H1 (cell line): ENCODE data around the gene GCAT. TPM values are rescaled to one million over a fixed set of nuclear protein-coding genes. Genes with fewer than 3 reads are reported as not detected.

Experiments
- CTCF ChIA-PET: fragments of 300-600 bp; sonication (Branson Sonifier 250); formaldehyde crosslinking; loops from one replicate; lab custom pipeline; 2021; ENCODE audit not compliant: partially characterized antibody; lab: Charles Lee
- POLR2A ChIA-PET: fragments of 300-600 bp; sonication (Branson Sonifier 250); formaldehyde crosslinking; loops from one replicate; lab custom pipeline; 2021; ENCODE audit warnings: inconsistent platforms; ENCODE audit not compliant: partially characterized antibody; lab: Charles Lee
- DNase-seq, 2 experiments: peaks; one replicate each; pipeline versions ENCODE4 v3.0.0 to v3.0.0-alpha.2; 2010 to 2022; ENCODE audit warnings: low spot score in 2 of 2, low read depth in 1 of 2, mixed read lengths in 1 of 2
- FAIRE-seq: peaks from 2 replicates; lab custom pipeline; 2011; peaks lifted over from hg19 to GRCh38; lab: Jason Lieb, UNC
- H2AFZ ChIP-seq: 2 replicates; pipeline ENCODE4 v1.8.1; 2012; ENCODE audit warnings: low read length, inconsistent platforms
- H2AK5ac ChIP-seq: 2 replicates; pipeline ENCODE4 v1.6.1; 2013; ENCODE audit warnings: low read depth, low read length
- H2BK120ac ChIP-seq: replicated peaks from 2 replicates; pipeline ENCODE3; 2013; ENCODE audit warnings: low read depth, low read length, inconsistent platforms
- H2BK12ac ChIP-seq: 2 replicates; pipeline ENCODE4 v1.6.1; 2013; ENCODE audit warnings: low read depth, low read length
- H2BK15ac ChIP-seq: 2 replicates; pipeline ENCODE4 v1.6.1; 2013; ENCODE audit warnings: low read length
- H2BK20ac ChIP-seq: 2 replicates; pipeline ENCODE4 v1.6.1; 2013; ENCODE audit warnings: low read length
- H2BK5ac ChIP-seq: 2 replicates; pipeline ENCODE4 v1.6.1; 2013; ENCODE audit warnings: low read depth, low read length
- H3K14ac ChIP-seq: 2 replicates; pipeline ENCODE4 v1.6.1; 2013; ENCODE audit warnings: inconsistent platforms; ENCODE audit not compliant: insufficient read length
- H3K18ac ChIP-seq: 2 replicates; pipeline ENCODE4 v1.6.1; 2013; ENCODE audit warnings: low read length; ENCODE audit errors: extremely low read depth
- H3K23ac ChIP-seq: 2 replicates; pipeline ENCODE4 v1.6.1; 2013; ENCODE audit warnings: inconsistent platforms; ENCODE audit not compliant: insufficient read length
- H3K23me2 ChIP-seq: 2 replicates; pipeline ENCODE4 v1.6.1; 2013; ENCODE audit warnings: low read depth, low read length
- H3K27ac ChIP-seq: 2 replicates; pipeline ENCODE4 v1.6.1; 2011; ENCODE audit warnings: low read depth, low read length, inconsistent platforms
- H3K27me3 ChIP-seq, 4 experiments: replicated peaks in 1 of 4; 1 replicate in 1 of 4; 2 replicates in 3 of 4; pipeline versions ENCODE4 v1.6.1 to v1.8.1; 2011 to 2013; ENCODE audit warnings: low read length in 3 of 4, mild to moderate bottlenecking in 3 of 4, inconsistent platforms in 2 of 4, mixed read lengths in 2 of 4, moderate library complexity in 1 of 4; ENCODE audit not compliant: control insufficient read depth in 3 of 4, insufficient read depth in 3 of 4; ENCODE audit errors: extremely low read depth in 1 of 4
- H3K36me3 ChIP-seq, 4 experiments: 2 replicates each; pipeline versions ENCODE4 v1.6.1 to v1.8.1; 2011 to 2013; ENCODE audit warnings: mild to moderate bottlenecking in 4 of 4, low read length in 3 of 4, moderate library complexity in 2 of 4, control low read depth in 1 of 4, inconsistent platforms in 1 of 4; ENCODE audit not compliant: insufficient read depth in 4 of 4, control insufficient read depth in 2 of 4
- H3K4ac ChIP-seq: replicated peaks from 2 replicates; pipeline ENCODE3; 2013; ENCODE audit warnings: low read length, low read depth, mixed read lengths, inconsistent platforms; ENCODE audit not compliant: insufficient read length
- H3K4me1 ChIP-seq, 4 experiments: replicated peaks in 1 of 4; 1 replicate in 1 of 4; 2 replicates in 3 of 4; pipeline versions ENCODE4 v1.6.1 to v1.8.1; 2011 to 2013; ENCODE audit warnings: low read length in 3 of 4, inconsistent platforms in 2 of 4, mixed read lengths in 1 of 4; ENCODE audit not compliant: insufficient read depth in 4 of 4, control insufficient read depth in 3 of 4
- H3K4me2 ChIP-seq, 2 experiments: 2 replicates each; pipeline versions ENCODE4 v1.6.1 to v1.8.1; 2011 to 2013; ENCODE audit warnings: low read depth in 2 of 2, low read length in 2 of 2, control low read depth in 1 of 2, inconsistent platforms in 1 of 2, mild to moderate bottlenecking in 1 of 2; ENCODE audit not compliant: insufficient read depth in 1 of 2
- H3K4me3 ChIP-seq, 4 experiments: fragments of 200-600, 300-600 bp in 1 of 4; sonication (generic), shearing (Covaris generic), sonication (Bioruptor Twin) in 1 of 4; 2 replicates each; pipeline versions ENCODE4 v1.5.1 to v1.8.1; 2011 to 2016; ENCODE audit warnings: low read length in 4 of 4, low read depth in 3 of 4, control low read depth in 2 of 4, inconsistent platforms in 2 of 4, mild to moderate bottlenecking in 2 of 4, mixed read lengths in 1 of 4, moderate library complexity in 1 of 4; ENCODE audit not compliant: insufficient read depth in 2 of 4; ENCODE audit errors: extremely low read depth in 1 of 4
- H3K56ac ChIP-seq: replicated peaks from 2 replicates; pipeline ENCODE3; 2013; ENCODE audit warnings: low read depth, mild to moderate bottlenecking, mixed read lengths, low read length, inconsistent platforms; ENCODE audit not compliant: insufficient read length
- H3K79me1 ChIP-seq: 2 replicates; pipeline ENCODE4 v1.6.1; 2013; ENCODE audit warnings: low read depth, low read length, control low read depth
- H3K79me2 ChIP-seq, 2 experiments: 2 replicates each; pipeline versions ENCODE4 v1.6.1 to v1.8.1; 2012 to 2013; ENCODE audit warnings: low read length in 2 of 2, mild to moderate bottlenecking in 2 of 2, inconsistent platforms in 1 of 2; ENCODE audit not compliant: insufficient read depth in 2 of 2, control insufficient read depth in 1 of 2
- H3K9ac ChIP-seq, 4 experiments: replicated peaks in 1 of 4; 1 replicate in 1 of 4; 2 replicates in 3 of 4; pipeline versions ENCODE4 v1.6.1 to v1.8.1; 2011 to 2013; ENCODE audit warnings: low read depth in 3 of 4, low read length in 3 of 4, control low read depth in 2 of 4, mild to moderate bottlenecking in 2 of 4, moderate library complexity in 2 of 4, inconsistent platforms in 1 of 4; ENCODE audit errors: extremely low read depth in 1 of 4
- H3K9me3 ChIP-seq, 2 experiments: 2 replicates each; pipeline versions ENCODE4 v1.6.1 to v1.8.1; 2012 to 2013; ENCODE audit warnings: mild to moderate bottlenecking in 2 of 2, moderate library complexity in 2 of 2, control low read depth in 1 of 2, inconsistent platforms in 1 of 2, low read depth in 1 of 2, low read length in 1 of 2, mixed read lengths in 1 of 2; ENCODE audit not compliant: insufficient read depth in 2 of 2
- H4K20me1 ChIP-seq, 2 experiments: replicated peaks in 1 of 2; 2 replicates each; pipeline versions ENCODE3 to v1.8.1; 2011 to 2013; ENCODE audit warnings: inconsistent platforms in 2 of 2, low read length in 2 of 2, mild to moderate bottlenecking in 1 of 2; ENCODE audit not compliant: insufficient read depth in 2 of 2, control insufficient read depth in 1 of 2
- H4K5ac ChIP-seq: 2 replicates; pipeline ENCODE4 v1.6.1; 2013; ENCODE audit warnings: low read length, low read depth, mixed read lengths, inconsistent platforms; ENCODE audit not compliant: insufficient read length
- H4K8ac ChIP-seq: 2 replicates; pipeline ENCODE4 v1.8.0; 2013; ENCODE audit warnings: mild to moderate bottlenecking, moderate library complexity, low read length, inconsistent platforms; ENCODE audit not compliant: insufficient read depth; ENCODE audit errors: extremely low read depth
- H4K91ac ChIP-seq: replicated peaks from 2 replicates; pipeline ENCODE3; 2013; ENCODE audit warnings: low read length, mixed read lengths, inconsistent platforms; ENCODE audit not compliant: insufficient read length
- CEBPB ChIP-seq: IDR thresholded peaks from 2 replicates; pipeline ENCODE4 v1.6.1; 2012; ENCODE audit warnings: low read depth, low read length
- GTF2F1 ChIP-seq: IDR thresholded peaks from 2 replicates; pipeline ENCODE4 v1.6.1; 2012; ENCODE audit warnings: low read depth, low read length, improper control_type of control experiment, borderline replicate concordance
- HDAC6 ChIP-seq: IDR thresholded peaks from one replicate; pipeline ENCODE4 v1.7.1; 2012; ENCODE audit warnings: low read depth, mild to moderate bottlenecking, inconsistent platforms, low read length, moderate library complexity
- RFX5 ChIP-seq: IDR thresholded peaks from 2 replicates; pipeline ENCODE4 v1.6.1; 2011; ENCODE audit warnings: low read depth, low read length, improper control_type of control experiment, borderline replicate concordance
- SIRT6 ChIP-seq: IDR thresholded peaks from one replicate; pipeline ENCODE4 v1.7.1; 2012; ENCODE audit warnings: low read length, inconsistent platforms
- SIX5 ChIP-seq: IDR thresholded peaks from 2 replicates; pipeline ENCODE4 v1.6.1; 2011; ENCODE audit warnings: mild to moderate bottlenecking, low read depth, low read length
- SP4 ChIP-seq: IDR thresholded peaks from 2 replicates; pipeline ENCODE4 v1.6.1; 2012; ENCODE audit warnings: low read length, inconsistent platforms
- WGBS, 2 experiments: shearing (Covaris generic) in 1 of 2; methylation state at CpG; one replicate each; pipeline versions ENCODE4 v1.1.6 to v1.1.7; 2013 to 2015; ENCODE audit warnings: low lambda C conversion rate in 2 of 2, mixed read lengths in 2 of 2, inconsistent platforms in 1 of 2, low coverage in 1 of 2, missing lambda C conversion rate in 1 of 2; ENCODE audit not compliant: insufficient replicate concordance in 2 of 2, insufficient coverage in 1 of 2, insufficient read length in 1 of 2; ENCODE audit errors: extremely low coverage in 1 of 2, missing lambda C conversion rate in 1 of 2; 5-methylcytosine and 5-hydroxymethylcytosine counted together
- polyA plus RNA-seq, 7 experiments: library from polyadenylated mRNA; depleted of rRNA in 3 of 7; stranded (reverse) in 5 of 7; unstranded in 2 of 7; fragments of >200 nt in 5 of 7; fragments of 200-250 nt in 2 of 7; gene quantifications; 1 replicate in 5 of 7; 2 replicates in 1 of 7; 4 replicates in 1 of 7; pipeline versions ENCODE4 v1.2.1 to v1.2.3, GENCODE V29; 2011 to 2013; ENCODE audit warnings: missing spikeins in 2 of 7, mixed read lengths in 2 of 7
- total RNA-seq: library from RNA; stranded (reverse); fragmentation: NEBNext Ultra II Directional; extraction: Animal tissue kit (Norgen Biotek cat#: 25700); gene quantifications from 2 replicates; pipeline ENCODE4 v1.2.1, GENCODE V29; 2021
- TF ChIP-seq, protein P1 (sequence below), 3 experiments: IDR thresholded peaks; 1 replicate in 2 of 3; 2 replicates in 1 of 3; pipeline versions ENCODE4 v1.5.1 to v1.6.1; 2011; ENCODE audit warnings: low read length in 3 of 3, mild to moderate bottlenecking in 3 of 3, inconsistent platforms in 2 of 3, low read depth in 1 of 3, moderate library complexity in 1 of 3; ENCODE audit not compliant: insufficient read depth in 1 of 3; ENCODE audit errors: control extremely low read depth in 1 of 3
- TF ChIP-seq, protein P2 (sequence below): IDR thresholded peaks from 2 replicates; pipeline ENCODE4 v1.6.1; 2012; ENCODE audit warnings: inconsistent platforms
- TF ChIP-seq, protein P3 (sequence below): IDR thresholded peaks from 2 replicates; pipeline ENCODE4 v1.6.1; 2012; ENCODE audit warnings: low read length, inconsistent platforms

Gene GCAT
- total and polyA plus RNA-seq, 2 of the 8 experiments (the other 6 are each of a cell fraction or from before 2014, with no cell fraction given), result 24.3 to 47.5 TPM

DNA sequence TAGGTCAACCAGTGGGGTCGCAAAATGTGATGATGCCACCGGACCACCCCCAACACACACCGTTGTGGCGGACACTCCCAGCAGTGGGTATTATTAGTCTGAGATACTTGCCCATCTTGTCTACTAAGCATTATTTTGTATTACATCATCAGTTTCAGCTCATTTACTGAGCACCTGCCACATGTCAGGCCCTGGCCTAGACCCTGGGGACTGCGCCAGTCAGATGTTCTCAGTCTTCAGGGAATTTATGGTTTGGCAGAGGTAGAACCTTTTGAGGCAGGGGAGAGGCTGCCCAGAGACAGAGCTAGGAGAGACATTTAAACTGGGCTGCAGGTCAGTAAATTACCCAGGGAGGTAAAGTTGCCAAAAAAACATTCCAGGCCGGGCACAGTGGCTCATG, 43.1 kb upstream of the GCAT start:
- H3K56ac ChIP-seq, result no peak overlapping the region
- no peak overlapping the region for H4K5ac ChIP-seq
- no peak overlapping the region for H3K4ac ChIP-seq
- no peak overlapping the region for H3K27ac ChIP-seq
- no peak overlapping the region for H4K8ac ChIP-seq
- H2BK15ac ChIP-seq, result no peak overlapping the region
- 90% methylated on average over 6 of the region's 6 CpGs; no CpG with 5 or more reads in 1 of the 2 experiments for WGBS, 2 experiments
- no peaks in the 10 kb centered on the region for H3K4me1 ChIP-seq
- H4K91ac ChIP-seq, result no peak overlapping the region
- H2BK5ac ChIP-seq, result no peak overlapping the region
- H3K9ac ChIP-seq, result no peak overlapping the region
- no peak overlapping the region for H2BK20ac ChIP-seq
- FAIRE-seq, result no peak
- no peaks in the 10 kb centered on the region for H3K23me2 ChIP-seq
- no peak overlapping the region for H2BK12ac ChIP-seq
- no peaks in the 10 kb centered on the region for H3K79me1 ChIP-seq
- H2AFZ ChIP-seq, result no peak overlapping the region
- no peak overlapping the region for H3K4me3 ChIP-seq
- no peak overlapping the region for H2AK5ac ChIP-seq
- no peak overlapping the region for H3K4me2 ChIP-seq
- H3K79me2 ChIP-seq, result no peaks in the 10 kb centered on the region
- no peaks in the 10 kb centered on the region; a peak in 2 of 7 replicates for H3K27me3 ChIP-seq
- ChIA-PET POLR2A (interaction anchor here (0.7 to 1.8 kb wide), 3 partner anchors 8 to 14 kb away, joined by 3 to 6 read pairs (median 5); no protein-coding TSS in a partner anchor), CTCF (interaction anchor here (1.2 to 1.4 kb wide), 2 partner anchors 12 to 16 kb away, joined by 5 to 8 read pairs; no protein-coding TSS in a partner anchor)
- H3K36me3 ChIP-seq, result peaks cover 0 to 21% (median 6%) of the 10 kb centered on the region in 4 experiments; a peak in 7 of 8 replicates
- no peaks in the 10 kb centered on the region for H3K9me3 ChIP-seq
- no peak overlapping the region for H2BK120ac ChIP-seq
- no peak overlapping the region for H3K23ac ChIP-seq
- no peak overlapping the region for H3K14ac ChIP-seq
- DNase-seq, result no peak
- no peak overlapping the region for H3K18ac ChIP-seq
- peaks cover 5 to 8% of the 10 kb centered on the region in 2 experiments for H4K20me1 ChIP-seq
- TF ChIP-seq, protein P1, sequence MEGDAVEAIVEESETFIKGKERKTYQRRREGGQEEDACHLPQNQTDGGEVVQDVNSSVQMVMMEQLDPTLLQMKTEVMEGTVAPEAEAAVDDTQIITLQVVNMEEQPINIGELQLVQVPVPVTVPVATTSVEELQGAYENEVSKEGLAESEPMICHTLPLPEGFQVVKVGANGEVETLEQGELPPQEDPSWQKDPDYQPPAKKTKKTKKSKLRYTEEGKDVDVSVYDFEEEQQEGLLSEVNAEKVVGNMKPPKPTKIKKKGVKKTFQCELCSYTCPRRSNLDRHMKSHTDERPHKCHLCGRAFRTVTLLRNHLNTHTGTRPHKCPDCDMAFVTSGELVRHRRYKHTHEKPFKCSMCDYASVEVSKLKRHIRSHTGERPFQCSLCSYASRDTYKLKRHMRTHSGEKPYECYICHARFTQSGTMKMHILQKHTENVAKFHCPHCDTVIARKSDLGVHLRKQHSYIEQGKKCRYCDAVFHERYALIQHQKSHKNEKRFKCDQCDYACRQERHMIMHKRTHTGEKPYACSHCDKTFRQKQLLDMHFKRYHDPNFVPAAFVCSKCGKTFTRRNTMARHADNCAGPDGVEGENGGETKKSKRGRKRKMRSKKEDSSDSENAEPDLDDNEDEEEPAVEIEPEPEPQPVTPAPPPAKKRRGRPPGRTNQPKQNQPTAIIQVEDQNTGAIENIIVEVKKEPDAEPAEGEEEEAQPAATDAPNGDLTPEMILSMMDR (IDR thresholded peaks at IDR 0.05; ENCODE audit: control extremely low read depth in 1 of 3, insufficient read depth in 1 of 3, low read depth in 1 of 3, low read length in 3 of 3), result no peak
- TF ChIP-seq SIX5, result no peak
- TF ChIP-seq SP4, result no peak
- TF ChIP-seq SIRT6, result no peak
- TF ChIP-seq, protein P2, sequence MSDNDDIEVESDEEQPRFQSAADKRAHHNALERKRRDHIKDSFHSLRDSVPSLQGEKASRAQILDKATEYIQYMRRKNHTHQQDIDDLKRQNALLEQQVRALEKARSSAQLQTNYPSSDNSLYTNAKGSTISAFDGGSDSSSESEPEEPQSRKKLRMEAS, result no peak
- TF ChIP-seq CEBPB, result no peak
- TF ChIP-seq HDAC6, result no peak
- TF ChIP-seq, protein P3, sequence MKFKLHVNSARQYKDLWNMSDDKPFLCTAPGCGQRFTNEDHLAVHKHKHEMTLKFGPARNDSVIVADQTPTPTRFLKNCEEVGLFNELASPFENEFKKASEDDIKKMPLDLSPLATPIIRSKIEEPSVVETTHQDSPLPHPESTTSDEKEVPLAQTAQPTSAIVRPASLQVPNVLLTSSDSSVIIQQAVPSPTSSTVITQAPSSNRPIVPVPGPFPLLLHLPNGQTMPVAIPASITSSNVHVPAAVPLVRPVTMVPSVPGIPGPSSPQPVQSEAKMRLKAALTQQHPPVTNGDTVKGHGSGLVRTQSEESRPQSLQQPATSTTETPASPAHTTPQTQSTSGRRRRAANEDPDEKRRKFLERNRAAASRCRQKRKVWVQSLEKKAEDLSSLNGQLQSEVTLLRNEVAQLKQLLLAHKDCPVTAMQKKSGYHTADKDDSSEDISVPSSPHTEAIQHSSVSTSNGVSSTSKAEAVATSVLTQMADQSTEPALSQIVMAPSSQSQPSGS, result no peak
- no peak for TF ChIP-seq GTF2F1
- no peak for TF ChIP-seq RFX5
